IPS-NIHi11 (cell line): ENCODE results near the gene BIRC6.
"Not testable (repeated sequence)": the region's sequence is repeated elsewhere in the genome, so short reads cannot be mapped to it uniquely, and the experiment has no call there.

Source experiments
- DNase-seq: peaks from one replicate; pipeline ENCODE4 v3.0.0; 2012; ENCODE audit warnings: mixed read lengths, low spot score

The BIRC6 gene

GRCh38 chr2:32356681-32357317 lies at the start of gene BIRC6:
Gene BIRC6, plus strand, starts transcription at chr2:32357023. Its CDS starts 139 bp downstream, at chr2:32357162.
- peak; percentile 96 for DNase-seq

DNA sequence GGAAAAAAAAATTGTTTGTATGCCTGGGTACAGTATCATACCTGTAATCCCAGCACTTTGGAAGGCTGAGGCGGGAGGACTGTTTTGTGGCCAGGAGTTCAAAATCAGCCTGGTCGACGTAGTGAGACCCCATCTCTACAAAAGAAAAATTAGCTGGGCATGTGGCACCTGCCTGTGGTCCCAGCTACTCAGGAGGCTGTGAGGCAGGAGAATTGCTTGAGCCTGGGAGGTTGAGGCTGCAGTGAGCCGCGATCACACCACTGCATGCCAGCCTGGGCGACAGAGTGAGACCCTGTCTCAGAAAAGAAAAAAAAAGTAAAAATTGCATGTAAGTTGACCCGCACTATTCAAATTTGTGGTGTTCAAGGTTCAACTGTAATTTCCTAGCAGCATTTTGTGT lies 46.2 kb upstream of the BIRC6 start:
- no peak for DNase-seq

DNA sequence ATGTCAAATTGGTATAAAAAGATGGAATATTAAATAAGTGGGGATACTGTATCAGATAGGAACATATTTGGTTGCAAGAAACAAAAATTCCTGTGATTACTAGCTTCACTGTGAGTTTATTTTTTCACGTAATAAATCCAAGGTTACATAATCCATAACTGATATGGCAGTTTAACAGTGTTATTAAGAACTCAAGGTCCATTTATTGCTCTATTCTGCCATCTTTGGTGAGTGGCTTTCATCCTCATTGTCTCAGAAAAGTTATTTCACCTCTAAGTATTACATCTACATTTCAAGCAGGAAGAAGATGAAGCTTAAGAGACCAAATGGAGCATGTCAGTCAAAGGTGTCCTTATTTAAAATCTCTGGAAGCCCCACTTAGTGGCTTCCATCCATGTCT lies 41.9 kb upstream of the BIRC6 start:
- DNase-seq, result no peak

GRCh38 chr2:32328679-32329078 lies 28.1 kb upstream of the BIRC6 start:
- not testable (repeated sequence) for DNase-seq

- not testable (repeated sequence) for DNase-seq
Observed at GRCh38 chr2:32329180-32329980, 27.4 kb upstream of the BIRC6 start.

DNA sequence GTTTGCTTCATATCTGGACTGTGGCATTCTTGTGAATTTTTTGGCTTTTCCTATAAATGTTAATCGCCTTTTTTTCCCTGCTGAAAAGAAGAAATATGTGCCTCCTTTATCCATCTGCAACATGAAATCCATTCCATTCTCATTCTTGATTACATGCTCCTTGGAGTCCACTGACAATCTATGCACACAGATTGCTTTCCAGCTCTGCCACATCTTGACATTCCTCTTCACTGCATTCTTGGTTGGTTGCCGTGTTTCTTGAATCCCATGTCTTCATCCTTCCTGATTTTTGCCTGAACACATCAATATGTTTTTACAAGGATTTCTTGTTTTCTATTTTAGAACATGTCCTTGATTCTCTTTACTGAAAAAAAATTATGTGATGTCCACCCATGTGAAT lies 26.7 kb upstream of the BIRC6 start:
- DNase-seq, result no peak

DNA sequence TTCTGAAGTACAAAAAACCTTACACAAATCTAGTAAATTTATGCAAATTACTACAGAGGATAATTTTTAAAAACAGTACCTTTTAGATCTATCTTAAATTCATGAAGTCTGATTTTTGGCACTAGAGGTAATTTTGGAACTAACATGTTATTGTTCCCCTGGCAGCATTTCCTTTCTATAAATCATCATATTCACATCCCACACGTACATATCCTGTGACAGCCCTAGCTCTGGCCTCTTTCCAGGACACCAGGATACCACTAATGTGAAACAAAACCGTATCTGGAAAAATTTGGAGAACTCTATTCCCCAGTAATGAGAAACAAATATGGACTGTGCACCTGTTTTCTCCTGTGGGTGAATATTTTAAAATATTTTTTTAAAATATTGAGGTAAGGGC lies 14.0 kb upstream of the BIRC6 start:
- DNase-seq, result no peak

DNA sequence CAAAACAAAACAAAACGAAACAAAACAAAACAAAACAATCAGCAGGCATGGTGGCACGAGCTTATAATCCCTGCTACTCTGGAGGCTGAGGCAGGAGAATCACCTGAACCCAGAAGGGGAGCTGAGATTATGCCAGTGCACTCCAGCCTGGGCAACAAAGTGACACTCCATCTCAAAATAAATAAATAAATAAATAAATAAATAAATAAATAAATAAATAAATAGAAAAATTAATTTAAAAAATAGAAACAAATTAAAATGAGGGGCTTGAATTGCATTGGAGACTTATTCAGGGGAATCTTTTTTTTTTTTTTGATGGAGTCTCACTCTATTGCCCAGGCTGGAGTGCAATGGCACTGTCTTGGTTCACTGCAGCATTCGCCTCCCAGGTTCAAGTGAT lies 6.0 kb upstream of the BIRC6 start:
- not testable (repeated sequence) for DNase-seq

- no peak for DNase-seq
Observed at GRCh38 chr2:32355976-32356680, 695 bp upstream of the BIRC6 start.

GRCh38 chr2:32357318-32358110 lies 691 bp downstream of the BIRC6 start:
- DNase-seq, result peak; percentile 68

- no peak for DNase-seq
Observed at GRCh38 chr2:32358111-32358482, 1.3 kb downstream of the BIRC6 start.

DNA sequence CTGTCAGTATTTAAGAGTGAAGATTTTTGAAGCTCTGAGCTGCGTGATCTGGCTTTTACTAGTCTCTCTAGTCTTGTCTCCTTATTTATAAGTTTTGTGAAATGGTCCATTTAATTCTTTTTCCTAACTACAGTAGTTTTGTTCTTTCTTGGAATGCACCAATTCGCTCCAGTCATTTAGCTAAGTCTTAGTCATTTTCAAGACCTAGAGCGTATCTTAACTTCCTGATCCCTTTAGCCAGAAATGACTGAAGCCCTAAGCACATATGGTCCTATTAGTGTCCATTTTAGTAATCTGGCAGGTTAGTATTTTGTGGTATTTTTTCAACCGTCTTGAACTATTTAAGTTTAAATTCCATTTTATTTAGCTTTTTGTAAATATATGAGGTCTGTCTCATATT lies 3.6 kb downstream of the BIRC6 start:
- DNase-seq, result no peak

DNA sequence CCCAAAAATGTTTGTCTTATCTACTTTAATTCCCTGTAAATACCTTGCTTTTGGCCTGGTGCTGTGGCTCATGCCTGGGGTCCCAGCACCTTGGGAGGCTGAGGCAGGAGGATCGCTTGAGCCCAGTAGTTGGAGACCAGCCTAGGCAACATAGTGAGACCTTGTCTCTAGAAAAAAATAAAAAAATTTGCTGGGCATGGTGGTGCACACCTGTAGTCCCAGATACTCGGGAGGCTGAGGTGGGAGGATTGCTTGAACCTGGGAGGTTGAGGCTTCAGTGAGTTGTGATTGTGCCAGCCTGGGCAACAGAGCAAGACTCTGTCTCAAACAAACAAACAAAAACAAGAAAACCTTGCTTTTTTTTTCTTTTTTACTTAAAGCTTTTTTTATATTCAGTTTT lies 6.2 kb downstream of the BIRC6 start:
- not testable (repeated sequence) for DNase-seq

DNA sequence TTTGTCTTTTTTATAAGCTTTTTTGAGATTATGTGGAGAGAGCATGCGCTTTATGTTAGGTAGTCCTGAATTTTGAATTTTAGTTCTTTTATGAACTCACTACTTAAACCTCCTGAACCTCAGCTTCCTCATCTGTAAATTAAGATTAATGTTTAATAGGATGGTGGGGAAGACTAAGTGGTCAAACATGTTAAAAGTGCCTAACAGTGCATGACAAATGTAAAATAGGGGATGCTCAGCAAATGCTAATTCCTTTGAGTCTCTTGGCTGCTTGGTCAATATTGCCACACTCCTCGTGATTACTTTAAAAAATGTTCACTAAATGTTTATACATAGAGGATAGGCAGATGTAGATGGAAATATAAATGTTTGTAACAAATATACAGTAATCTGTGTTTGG lies 6.8 kb downstream of the BIRC6 start:
- no peak for DNase-seq

DNA sequence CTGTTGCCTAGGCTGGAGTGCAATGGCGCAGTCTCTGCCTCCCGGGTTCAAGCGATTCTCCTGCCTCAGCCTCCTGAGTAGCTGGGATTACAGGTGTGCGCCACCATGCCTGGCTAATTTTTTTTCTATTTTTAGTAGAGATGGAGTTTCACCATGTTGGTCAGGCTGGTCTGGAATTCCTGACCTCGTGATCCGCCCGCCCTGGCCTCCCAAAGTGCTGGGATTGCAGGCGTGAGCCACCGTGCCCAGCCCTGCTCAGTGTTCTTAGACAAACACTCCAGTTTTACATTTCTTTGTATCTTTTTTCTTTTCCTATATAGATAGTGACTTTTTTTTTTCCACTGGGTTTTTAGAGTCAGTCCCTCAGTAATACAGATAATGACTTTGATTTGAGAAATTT lies 7.5 kb downstream of the BIRC6 start:
- not testable (repeated sequence) for DNase-seq

- not testable (repeated sequence) for DNase-seq
Observed at GRCh38 chr2:32365679-32366078, 8.9 kb downstream of the BIRC6 start.

DNA sequence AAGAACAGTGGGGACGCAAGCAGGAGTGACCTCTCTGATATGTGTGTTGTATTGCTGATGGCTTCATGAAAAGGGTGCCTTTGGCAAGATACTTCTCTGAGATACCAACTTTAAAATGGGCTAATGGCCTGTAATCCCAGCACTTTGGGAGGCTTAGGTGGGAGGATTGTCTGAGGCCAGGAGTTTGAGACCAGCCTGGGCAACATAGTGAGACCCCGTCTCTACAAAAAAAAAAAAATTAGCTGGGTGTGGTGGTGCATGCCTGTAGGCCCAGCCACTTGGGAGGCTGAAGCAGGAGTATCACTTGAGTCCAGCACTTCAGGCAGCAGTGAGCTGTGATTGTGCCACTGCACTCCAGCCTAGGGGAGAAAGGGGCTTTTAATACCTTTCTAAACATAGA lies 9.8 kb downstream of the BIRC6 start:
- DNase-seq, result no peak

DNA sequence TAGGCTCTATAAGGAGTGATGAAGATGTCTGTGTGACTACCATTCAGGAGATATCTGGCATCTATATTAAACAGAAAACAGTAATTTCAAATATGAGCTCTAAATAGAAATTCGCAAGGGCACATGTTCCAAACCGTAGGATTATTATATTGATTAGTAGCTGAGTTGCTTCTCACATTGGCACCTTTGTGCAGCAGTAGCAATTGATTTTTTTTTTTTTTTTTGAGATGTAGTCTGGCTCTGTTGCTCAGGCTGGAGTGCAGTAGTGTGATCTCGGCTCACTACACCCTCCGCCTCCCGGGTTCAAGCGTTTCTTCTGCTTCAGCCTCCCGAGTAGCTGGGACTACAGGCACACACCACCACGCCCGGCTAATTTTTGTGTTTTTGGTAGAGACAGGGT lies 12.4 kb downstream of the BIRC6 start:
- no peak for DNase-seq

DNA sequence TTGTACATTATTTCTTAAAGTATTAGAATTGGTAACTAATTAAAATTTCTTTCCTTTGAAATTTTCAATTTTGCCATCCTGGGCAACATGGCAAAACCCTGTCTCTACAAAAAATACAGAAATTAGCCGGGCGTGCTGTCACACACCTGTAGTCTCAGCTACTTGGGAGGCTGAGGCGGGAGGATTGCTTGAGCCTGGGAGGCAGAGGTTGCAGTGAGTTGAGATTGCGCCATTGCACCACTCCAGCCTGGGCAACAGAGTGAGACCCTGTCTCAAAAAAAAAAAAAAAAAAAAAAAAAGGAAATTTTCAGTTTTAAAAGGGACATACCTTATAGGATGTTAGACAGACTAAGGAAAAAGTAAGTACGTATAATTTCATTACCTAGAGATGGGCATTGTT lies 14.1 kb downstream of the BIRC6 start:
- DNase-seq, result not testable (repeated sequence)

- no peak for DNase-seq
Observed at GRCh38 chr2:32372519-32373182, 15.8 kb downstream of the BIRC6 start.

DNA sequence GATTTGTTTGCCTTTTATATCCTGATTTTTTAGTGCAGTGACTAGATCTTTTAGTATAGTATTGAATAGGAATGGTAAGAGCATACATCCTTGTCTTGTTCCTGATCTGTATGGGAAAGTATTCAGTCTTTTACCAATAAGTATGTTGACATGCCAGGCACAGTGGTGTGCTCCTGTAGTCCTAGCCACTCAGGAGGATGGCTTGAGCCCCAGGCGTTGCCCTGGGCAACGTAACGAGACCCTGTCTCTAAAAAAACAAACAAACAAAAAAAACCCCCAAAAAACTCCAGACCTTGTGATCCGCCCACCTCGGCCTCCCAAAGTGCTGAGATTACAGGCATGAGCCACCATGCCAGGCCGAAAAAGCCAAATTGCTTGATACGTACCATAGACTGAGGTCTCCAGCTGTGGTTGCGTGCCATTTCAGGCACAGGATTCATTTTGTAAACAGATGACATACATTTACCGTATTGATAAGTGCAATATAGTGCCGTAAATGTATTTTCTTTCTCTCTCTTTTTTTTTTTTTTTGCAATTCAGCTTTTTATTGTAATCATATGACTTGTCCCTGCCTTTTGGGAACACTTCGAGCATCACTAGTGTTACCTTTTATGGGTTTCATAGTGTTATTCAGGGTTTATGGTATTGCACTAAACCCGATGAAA lies 18.5 kb downstream of the BIRC6 start:
- DNase-seq, result no peak
